GM12878 (cell line): ENCODE results near the gene BRD9.

Source experiments
- SP1 ChIP-seq: IDR thresholded peaks from one replicate; pipeline ENCODE4 v1.6.1; 2011; ENCODE audit warnings: low read depth, low read length
- SREBF1 ChIP-seq: IDR thresholded peaks from 2 replicates; pipeline ENCODE4 v1.6.1; 2012; ENCODE audit warnings: mild to moderate bottlenecking, low read length

- TF ChIP-seq SP1 (no peak), SREBF1 (no peak)
These were observed 4.0 kb downstream of the BRD9 start for GRCh38 chr5:888638-889035.
